ENCODE data around the gene DPAGT1.

Gene DPAGT1

GRCh38 chr11:119121811-119122124 lies 20.1 kb upstream of the DPAGT1 start:
- H3K4me1 ChIP-seq (ENCODE audit: control extremely low read depth in 1 of 4, control insufficient read depth in 4 of 4, insufficient read depth in 4 of 4, low read length in 3 of 4): peaks cover 11 to 20% (median 19%) of the 10 kb centered on the region in 4 experiments
- no peaks in the 10 kb centered on the region for H3K9me3 ChIP-seq (ENCODE audit: control extremely low read depth in 1 of 5, control insufficient read depth in 4 of 5, insufficient read depth in 2 of 5, low read depth in 1 of 5, low read length in 4 of 5)
- peaks cover 3 to 16% (median 9%) of the 10 kb centered on the region in 4 experiments for H3K36me3 ChIP-seq (ENCODE audit: control insufficient read depth in 4 of 4, insufficient read depth in 4 of 4, low read length in 3 of 4)
- peak overlapping the region; percentile 59 to 90 for H3K27ac ChIP-seq (ENCODE audit: insufficient read depth in 1 of 2, low read depth in 1 of 2, low read length in 2 of 2, poor library complexity in 1 of 2, severe bottlenecking in 2 of 2)
- no peak for DNase-seq
- 0% methylated on average over 16 of the region's 20 CpGs for WGBS (ENCODE audit: insufficient coverage)
- POLR2A ChIA-PET: interaction anchor here (1.1 to 1.6 kb wide), 2 partner anchors 27 to 47 kb away, joined by 3 to 4 read pairs; partner anchors contain the start of gene NLRX1
- CTCF ChIA-PET: interaction anchor here (0.8 to 7.2 kb wide), 7 partner anchors 10 to 85 kb away, joined by 3 to 45 read pairs (median 3); partner anchors contain the start of genes C2CD2L and CBL
- no peaks in the 10 kb centered on the region for H3K27me3 ChIP-seq (replicated peaks in 2 of 5; ENCODE audit: control insufficient read depth in 4 of 5, insufficient read depth in 5 of 5, low read length in 4 of 5)
- H3K4me3 ChIP-seq (ENCODE audit: control insufficient read depth in 1 of 7, extremely low read depth in 1 of 7, insufficient read depth in 4 of 7, low read depth in 2 of 7, low read length in 6 of 7): peak overlapping the region; percentile 85 to 99 (median 94)

- POLR2A ChIA-PET: interaction anchor here (1.1 to 1.6 kb wide), 2 partner anchors 26 to 48 kb away, joined by 3 to 4 read pairs; partner anchors contain the start of gene NLRX1
- CTCF ChIA-PET: interaction anchor here (0.8 to 7.2 kb wide), 7 partner anchors 11 to 85 kb away, joined by 3 to 45 read pairs (median 3); partner anchors contain the start of genes C2CD2L and CBL
- Histone ChIP-seq H3K27me3 (replicated peaks in 2 of 5; ENCODE audit: control insufficient read depth in 4 of 5, insufficient read depth in 5 of 5, low read length in 4 of 5) (no peaks in the 10 kb centered on the region), H3K4me1 (ENCODE audit: control extremely low read depth in 1 of 4, control insufficient read depth in 4 of 4, insufficient read depth in 4 of 4, low read length in 3 of 4) (peaks cover 11 to 20% (median 19%) of the 10 kb centered on the region in 4 experiments), H3K36me3 (ENCODE audit: control insufficient read depth in 4 of 4, insufficient read depth in 4 of 4, low read length in 3 of 4) (peaks cover 3 to 15% (median 11%) of the 10 kb centered on the region in 4 experiments), H3K9me3 (ENCODE audit: control extremely low read depth in 1 of 5, control insufficient read depth in 4 of 5, insufficient read depth in 2 of 5, low read depth in 1 of 5, low read length in 4 of 5) (no peaks in the 10 kb centered on the region), H3K27ac (ENCODE audit: insufficient read depth in 1 of 2, low read depth in 1 of 2, low read length in 2 of 2, poor library complexity in 1 of 2, severe bottlenecking in 2 of 2) (peak within 1 kb of the TSS; percentile 59 to 90), H3K4me3 (ENCODE audit: control insufficient read depth in 1 of 7, extremely low read depth in 1 of 7, insufficient read depth in 4 of 7, low read depth in 2 of 7, low read length in 6 of 7) (peak within 1 kb of the TSS; percentile 85 to 99 (median 94))
- 0% methylated on average over 50 of the region's 54 CpGs for WGBS (ENCODE audit: insufficient coverage)
- peak; percentile 99 for DNase-seq
Measured at GRCh38 chr11:119121008-119121810, 19.6 kb upstream of the DPAGT1 start, which contains the start of gene HINFP. Gene HINFP (plus strand): TSS chr11:119121580. CDS start chr11:119126945, 5,365 bp downstream.

GRCh38 chr11:119120639-119121007 lies 19.0 kb upstream of the DPAGT1 start:
- H3K4me1 ChIP-seq (ENCODE audit: control extremely low read depth in 1 of 4, control insufficient read depth in 4 of 4, insufficient read depth in 4 of 4, low read length in 3 of 4): peaks cover 12 to 25% (median 21%) of the 10 kb centered on the region in 4 experiments
- H3K27me3 ChIP-seq (replicated peaks in 2 of 5; ENCODE audit: control insufficient read depth in 4 of 5, insufficient read depth in 5 of 5, low read length in 4 of 5): no peaks in the 10 kb centered on the region
- H3K27ac ChIP-seq (ENCODE audit: insufficient read depth in 1 of 2, low read depth in 1 of 2, low read length in 2 of 2, poor library complexity in 1 of 2, severe bottlenecking in 2 of 2): peak overlapping the region in 1 of 2 experiments; percentile 53
- POLR2A ChIA-PET: no interaction called here
- CTCF ChIA-PET: interaction anchor here (0.6 to 7.2 kb wide), 6 partner anchors 12 to 65 kb away, joined by 3 to 45 read pairs (median 3); partner anchors contain the start of gene C2CD2L
- WGBS (ENCODE audit: insufficient coverage): 73% methylated on average over 5 of the region's 5 CpGs
- peak overlapping the region in 5 of 7 experiments; percentile 33 to 98 (median 73) for H3K4me3 ChIP-seq (ENCODE audit: control insufficient read depth in 1 of 7, extremely low read depth in 1 of 7, insufficient read depth in 4 of 7, low read depth in 2 of 7, low read length in 6 of 7)
- DNase-seq: peak in 2 of 3 donors; percentile 26 to 32
- H3K9me3 ChIP-seq (ENCODE audit: control extremely low read depth in 1 of 5, control insufficient read depth in 4 of 5, insufficient read depth in 2 of 5, low read depth in 1 of 5, low read length in 4 of 5): no peaks in the 10 kb centered on the region
- H3K36me3 ChIP-seq (ENCODE audit: control insufficient read depth in 4 of 4, insufficient read depth in 4 of 4, low read length in 3 of 4): peaks cover 3 to 19% (median 12%) of the 10 kb centered on the region in 4 experiments

GRCh38 chr11:119118946-119119345 lies 17.3 kb upstream of the DPAGT1 start:
- peaks cover 16 to 31% (median 27%) of the 10 kb centered on the region in 4 experiments for H3K4me1 ChIP-seq (ENCODE audit: control extremely low read depth in 1 of 4, control insufficient read depth in 4 of 4, insufficient read depth in 4 of 4, low read length in 3 of 4)
- POLR2A ChIA-PET: interaction anchor here (1.4 kb wide), 1 partner anchor 12 kb away, joined by 3 read pairs; the partner anchor contains the start of gene C2CD2L
- H3K4me3 ChIP-seq (ENCODE audit: control insufficient read depth in 1 of 7, extremely low read depth in 1 of 7, insufficient read depth in 4 of 7, low read depth in 2 of 7, low read length in 6 of 7): no peak overlapping the region
- no peaks in the 10 kb centered on the region for H3K27me3 ChIP-seq (replicated peaks in 2 of 5; ENCODE audit: control insufficient read depth in 4 of 5, insufficient read depth in 5 of 5, low read length in 4 of 5)
- DNase-seq: no peak
- CTCF ChIA-PET: interaction anchor here (0.6 to 7.2 kb wide), 6 partner anchors 10 to 63 kb away, joined by 3 to 45 read pairs (median 3); partner anchors contain the start of gene C2CD2L
- H3K36me3 ChIP-seq (ENCODE audit: control insufficient read depth in 4 of 4, insufficient read depth in 4 of 4, low read length in 3 of 4): peaks cover 0 to 24% (median 8%) of the 10 kb centered on the region in 4 experiments
- H3K27ac ChIP-seq (ENCODE audit: insufficient read depth in 1 of 2, low read depth in 1 of 2, low read length in 2 of 2, poor library complexity in 1 of 2, severe bottlenecking in 2 of 2): no peak overlapping the region
- no peaks in the 10 kb centered on the region for H3K9me3 ChIP-seq (ENCODE audit: control extremely low read depth in 1 of 5, control insufficient read depth in 4 of 5, insufficient read depth in 2 of 5, low read depth in 1 of 5, low read length in 4 of 5)
- no CpG with 5 or more reads among the region's 1 CpG for WGBS (ENCODE audit: insufficient coverage)

GRCh38 chr11:119118227-119118626 lies 16.6 kb upstream of the DPAGT1 start:
- CTCF ChIA-PET: interaction anchor here (0.9 to 7.2 kb wide), 5 partner anchors 10 to 62 kb away, joined by 3 to 45 read pairs (median 5); partner anchors contain the start of gene C2CD2L
- peaks cover 16 to 31% (median 27%) of the 10 kb centered on the region in 4 experiments for H3K4me1 ChIP-seq (ENCODE audit: control extremely low read depth in 1 of 4, control insufficient read depth in 4 of 4, insufficient read depth in 4 of 4, low read length in 3 of 4)
- H3K4me3 ChIP-seq (ENCODE audit: control insufficient read depth in 1 of 7, extremely low read depth in 1 of 7, insufficient read depth in 4 of 7, low read depth in 2 of 7, low read length in 6 of 7): no peak overlapping the region
- peaks cover 0 to 30% (median 10%) of the 10 kb centered on the region in 4 experiments for H3K36me3 ChIP-seq (ENCODE audit: control insufficient read depth in 4 of 4, insufficient read depth in 4 of 4, low read length in 3 of 4)
- no peaks in the 10 kb centered on the region for H3K27me3 ChIP-seq (replicated peaks in 2 of 5; ENCODE audit: control insufficient read depth in 4 of 5, insufficient read depth in 5 of 5, low read length in 4 of 5)
- no peak for DNase-seq
- WGBS (ENCODE audit: insufficient coverage): no CpG with 5 or more reads among the region's 5 CpGs
- H3K9me3 ChIP-seq (ENCODE audit: control extremely low read depth in 1 of 5, control insufficient read depth in 4 of 5, insufficient read depth in 2 of 5, low read depth in 1 of 5, low read length in 4 of 5): no peaks in the 10 kb centered on the region
- POLR2A ChIA-PET: interaction anchor here (1.4 kb wide), 1 partner anchor 11 kb away, joined by 3 read pairs; the partner anchor contains the start of gene C2CD2L
- no peak overlapping the region for H3K27ac ChIP-seq (ENCODE audit: insufficient read depth in 1 of 2, low read depth in 1 of 2, low read length in 2 of 2, poor library complexity in 1 of 2, severe bottlenecking in 2 of 2)

GRCh38 chr11:119117004-119117706 lies 15.5 kb upstream of the DPAGT1 start:
- CTCF ChIA-PET: interaction anchor here (1.4 to 7.2 kb wide), 2 partner anchors 9 to 16 kb away, joined by 5 to 45 read pairs; partner anchors contain the start of gene C2CD2L

More at GRCh38 chr11:119117004-119117706, 15.5 kb upstream of the DPAGT1 start:
- 100% methylated on average over 2 of the region's 3 CpGs for WGBS (ENCODE audit: insufficient coverage)
- Histone ChIP-seq H3K4me3 (ENCODE audit: control insufficient read depth in 1 of 7, extremely low read depth in 1 of 7, insufficient read depth in 4 of 7, low read depth in 2 of 7, low read length in 6 of 7) (no peak overlapping the region), H3K27me3 (replicated peaks in 2 of 5; ENCODE audit: control insufficient read depth in 4 of 5, insufficient read depth in 5 of 5, low read length in 4 of 5) (no peaks in the 10 kb centered on the region), H3K36me3 (ENCODE audit: control insufficient read depth in 4 of 4, insufficient read depth in 4 of 4, low read length in 3 of 4) (peaks cover 0 to 39% (median 18%) of the 10 kb centered on the region in 4 experiments), H3K9me3 (ENCODE audit: control extremely low read depth in 1 of 5, control insufficient read depth in 4 of 5, insufficient read depth in 2 of 5, low read depth in 1 of 5, low read length in 4 of 5) (no peaks in the 10 kb centered on the region), H3K27ac (ENCODE audit: insufficient read depth in 1 of 2, low read depth in 1 of 2, low read length in 2 of 2, poor library complexity in 1 of 2, severe bottlenecking in 2 of 2) (no peak overlapping the region), H3K4me1 (ENCODE audit: control extremely low read depth in 1 of 4, control insufficient read depth in 4 of 4, insufficient read depth in 4 of 4, low read length in 3 of 4) (peaks cover 11 to 23% (median 20%) of the 10 kb centered on the region in 4 experiments)
- no peak for DNase-seq
- POLR2A ChIA-PET: no interaction called here

Measured in common myeloid progenitor, CD34-positive (primary cell).